Right cardiac atrium (tissue), 5 donors: ENCODE measurements around the gene EID2. TPM values are rescaled to one million over a fixed set of nuclear protein-coding genes. Genes with fewer than 3 reads are reported as not detected.

ENCODE experiments used
- ATAC-seq, 2 donors: fragments of 200-7000 bp; cut with Tn5 transposase; one replicate each; pipeline versions ENCODE4 v1.8.0 to v1.9.1; 2020; ENCODE audit warnings: moderate library complexity in 2 of 2, mild to moderate bottlenecking in 1 of 2
- DNase-seq, 3 donors: peaks; one replicate each; pipeline ENCODE4 v3.0.0-alpha.2; 2020
- H3K27ac ChIP-seq: one replicate; pipeline ENCODE4 v1.5.1; 2013; ENCODE audit warnings: mild to moderate bottlenecking, low read length, control low read depth, moderate library complexity
- H3K27me3 ChIP-seq: one replicate; pipeline ENCODE4 v1.6.1; 2013; ENCODE audit not compliant: control insufficient read depth, insufficient read depth
- H3K4me1 ChIP-seq: one replicate; pipeline ENCODE4 v1.6.1; 2013; ENCODE audit warnings: low read length; ENCODE audit not compliant: control insufficient read depth, insufficient read depth
- H3K4me3 ChIP-seq: one replicate; pipeline ENCODE4 v1.5.1; 2013; ENCODE audit warnings: low read length, control low read depth
- H3K9me3 ChIP-seq: one replicate; pipeline ENCODE4 v1.6.1; 2013; ENCODE audit warnings: low read length; ENCODE audit not compliant: control insufficient read depth
- WGBS: extraction: QIAGEN DNeasy Blood & Tissue Kit; methylation state at CpG from one replicate; pipeline ENCODE4 v1.1.7; 2013; 5-methylcytosine and 5-hydroxymethylcytosine counted together
- intact Hi-C, 4 donors: fragments of 100-400 bp; cut with DNase I; formaldehyde crosslinking; loops; one replicate each; pipeline versions ENCODE4 v1.11.0 to v1.14.0; 2022 to 2023
- polyA plus RNA-seq: library from polyadenylated mRNA; stranded (reverse); fragments of 200-250 nt; gene quantifications from one replicate; pipeline ENCODE4 v1.2.3, GENCODE V29; 2013
- total RNA-seq, 4 donors: library from RNA; stranded (reverse); fragmentation: NEBNext Ultra II Directional; extraction: Animal tissue kit (Norgen Biotek cat#: 25700); gene quantifications; one replicate each; pipeline ENCODE4 v1.2.1, GENCODE V29; 2021
- donor health status: healthy with polysubstance abuse.
- donor health status: DM: no; HTN: yes; CAD: no.
- donor health status: DM: no; HTN: no; CAD: no.
- donor health status: DM: no; HTN: yes; CAD: no; lungs with severe emphysema.
- donor health status: DM: yes; HTN: yes; CAD: no.

The EID2 gene
- total and polyA plus RNA-seq, 5 donors: 12.3 to 15.0 (median 13.6) TPM

- no peaks in the 10 kb centered on the region for H3K4me1 ChIP-seq
- no peaks in the 10 kb centered on the region for H3K27me3 ChIP-seq
- H3K9me3 ChIP-seq: no peaks in the 10 kb centered on the region
- 76% methylated on average over 10 of the region's 10 CpGs for WGBS
- DNase-seq (no peak), ATAC-seq (no peak)
- no peak overlapping the region for H3K4me3 ChIP-seq
- no peak overlapping the region for H3K27ac ChIP-seq
- intact Hi-C loops: no loop called here
Measured at GRCh38 chr19:39489756-39490155, 50.2 kb downstream of the EID2 start.

Other genes with a start within 250 kb of the EID2 start
- gene IFNL1, start 243.8 kb downstream of the EID2 start, total RNA-seq: not detected
- not detected for gene IFNL1, start 243.8 kb downstream of the EID2 start, polyA plus RNA-seq
- gene LRFN1, start 219.3 kb downstream of the EID2 start, total RNA-seq: under 1 TPM; 0.33 to 0.96 (median 0.86) TPM
- gene LRFN1, start 219.3 kb downstream of the EID2 start, polyA plus RNA-seq: 0.63 TPM
- gene GMFG, start 204.1 kb downstream of the EID2 start, total RNA-seq: 10 to 100 TPM; 14.4 to 20.4 (median 17.9) TPM
- 20.2 TPM for gene GMFG, start 204.1 kb downstream of the EID2 start, polyA plus RNA-seq
- 10 to 100 TPM; 43.2 to 85.3 (median 55.1) TPM for gene SAMD4B, start 197.7 kb downstream of the EID2 start, total RNA-seq
- gene SAMD4B, start 197.7 kb downstream of the EID2 start, polyA plus RNA-seq: 71.5 TPM
- 10 to 100 TPM; 41.0 to 42.8 (median 41.3) TPM for gene PAF1, start 149.1 kb downstream of the EID2 start, total RNA-seq
- 43.5 TPM for gene PAF1, start 149.1 kb downstream of the EID2 start, polyA plus RNA-seq
- 10 to 100 TPM; 25.1 to 31.8 (median 27.0) TPM for gene MED29, start 148.8 kb downstream of the EID2 start, total RNA-seq
- gene MED29, start 148.8 kb downstream of the EID2 start, polyA plus RNA-seq: 38.3 TPM
- gene ZFP36, start 133.3 kb downstream of the EID2 start, total RNA-seq: 100 to 1,000 TPM in 1 of 4 donors, 10 to 100 TPM in 3; 38.1 to 157 (median 56.4) TPM
- 203 TPM for gene ZFP36, start 133.3 kb downstream of the EID2 start, polyA plus RNA-seq
- gene PLEKHG2, start 127.5 kb downstream of the EID2 start, total RNA-seq: 10 to 100 TPM; 13.1 to 29.5 (median 20.1) TPM
- 11.3 TPM for gene PLEKHG2, start 127.5 kb downstream of the EID2 start, polyA plus RNA-seq
- 1,000 to 10,000 TPM; 1,282 to 1,746 (median 1,468) TPM for gene RPS16, start 104.2 kb downstream of the EID2 start, total RNA-seq
- 1,560 TPM for gene RPS16, start 104.2 kb downstream of the EID2 start, polyA plus RNA-seq
- gene SUPT5H, start 94.6 kb downstream of the EID2 start, total RNA-seq: 10 to 100 TPM; 74.8 to 85.1 (median 80.1) TPM
- gene SUPT5H, start 94.6 kb downstream of the EID2 start, polyA plus RNA-seq: 68.8 TPM
- 10 to 100 TPM; 54.1 to 69.9 (median 61.4) TPM for gene TIMM50, start 59.3 kb downstream of the EID2 start, total RNA-seq
- gene TIMM50, start 59.3 kb downstream of the EID2 start, polyA plus RNA-seq: 73.7 TPM
- gene DLL3, start 41.2 kb downstream of the EID2 start, total RNA-seq: not detected
- 0.07 TPM for gene DLL3, start 41.2 kb downstream of the EID2 start, polyA plus RNA-seq
- gene SELENOV, start 25.0 kb downstream of the EID2 start, total RNA-seq: not detected
- gene SELENOV, start 25.0 kb downstream of the EID2 start, polyA plus RNA-seq: not detected
- gene EID2B, start 7.3 kb downstream of the EID2 start, total RNA-seq: 1 to 10 TPM; 2.3 to 4.3 (median 3.3) TPM
- 2.8 TPM for gene EID2B, start 7.3 kb downstream of the EID2 start, polyA plus RNA-seq
- gene LGALS13, start 62.4 kb upstream of the EID2 start, total RNA-seq: not detected
- not detected for gene LGALS13, start 62.4 kb upstream of the EID2 start, polyA plus RNA-seq
- gene LGALS16, start 115.8 kb upstream of the EID2 start, total RNA-seq: not detected
- gene LGALS16, start 115.8 kb upstream of the EID2 start, polyA plus RNA-seq: not detected
- gene LGALS14, start 164.3 kb upstream of the EID2 start, total RNA-seq: not detected
- gene LGALS14, start 164.3 kb upstream of the EID2 start, polyA plus RNA-seq: not detected
- not detected for gene CLC, start 197.9 kb upstream of the EID2 start, total RNA-seq
- gene CLC, start 197.9 kb upstream of the EID2 start, polyA plus RNA-seq: not detected
- not detected for gene LEUTX, start 238.7 kb upstream of the EID2 start, total RNA-seq
- gene LEUTX, start 238.7 kb upstream of the EID2 start, polyA plus RNA-seq: not detected